Kidney capillary endothelial cell (primary cell): Measurements from ENCODE around the gene PRXL2C.
"Not testable (repeated sequence)": the region's sequence is repeated elsewhere in the genome, so short reads cannot be mapped to it uniquely, and the experiment has no call there.

Experiments used
- DNase-seq: peaks from one replicate; pipeline ENCODE4 v3.0.0-alpha.2; 2018; ENCODE audit warnings: low spot score

PRXL2C gene

GRCh38 chr9:96655198-96655851 lies at the start of gene PRXL2C:
Gene PRXL2C, minus strand, starts transcription at chr9:96655317. Its CDS starts 36 bp downstream, at chr9:96655281.
- DNase-seq: peak; percentile 37

GRCh38 chr9:96700721-96701375 lies 45.7 kb upstream of the PRXL2C start:
- not testable (repeated sequence) for DNase-seq

- DNase-seq: no peak
Observed at GRCh38 chr9:96691326-96691725, 36.2 kb upstream of the PRXL2C start.

- no peak for DNase-seq
Observed at GRCh38 chr9:96688745-96689464, 33.8 kb upstream of the PRXL2C start.

- DNase-seq: no peak
Observed at GRCh38 chr9:96688187-96688586, 33.1 kb upstream of the PRXL2C start.

- DNase-seq: peak; percentile 47
Observed at GRCh38 chr9:96686638-96687335, 31.7 kb upstream of the PRXL2C start.

- no peak for DNase-seq
Observed at GRCh38 chr9:96680812-96681499, 25.8 kb upstream of the PRXL2C start.

- DNase-seq: peak; percentile 49
Observed at GRCh38 chr9:96674906-96675538, 19.9 kb upstream of the PRXL2C start.

GRCh38 chr9:96673786-96674185 lies 18.7 kb upstream of the PRXL2C start:
- DNase-seq: not testable (repeated sequence)

GRCh38 chr9:96668868-96669534 lies 13.9 kb upstream of the PRXL2C start:
- DNase-seq: no peak

GRCh38 chr9:96667363-96667728 lies 12.2 kb upstream of the PRXL2C start:
- no peak for DNase-seq

- DNase-seq: peak; percentile 71
Observed at GRCh38 chr9:96666653-96667362, 11.7 kb upstream of the PRXL2C start.

- no peak for DNase-seq
Observed at GRCh38 chr9:96665789-96666188, 10.7 kb upstream of the PRXL2C start.

- DNase-seq: no peak
Observed at GRCh38 chr9:96663506-96664120, 8.5 kb upstream of the PRXL2C start.

GRCh38 chr9:96661711-96662110 lies 6.6 kb upstream of the PRXL2C start:
- DNase-seq: no peak

GRCh38 chr9:96660692-96661248 lies 5.7 kb upstream of the PRXL2C start:
- DNase-seq: no peak

GRCh38 chr9:96654450-96655197 lies 493 bp downstream of the PRXL2C start:
- peak; percentile 60 for DNase-seq

- peak; percentile 42 for DNase-seq
Observed at GRCh38 chr9:96651626-96652025, 3.5 kb downstream of the PRXL2C start.
